ENCODE results near the gene CCL4. TPM values are rescaled to one million over a fixed set of nuclear protein-coding genes. Genes with fewer than 3 reads are reported as not detected.

CCL4 gene
- total RNA-seq, 1 donor from 2014 or later, result not detected

GRCh38 chr17:36063786-36064541, 39.7 kb upstream of the CCL4 start, which contains the start of gene CCL18:
Gene CCL18, plus strand, starts transcription at chr17:36064272. Its CDS starts 71 bp downstream, at chr17:36064343.
- no peak for DNase-seq (ENCODE audit: extremely low spot score, unreplicated experiment)
- no peak within 1 kb of the TSS for H3K27ac Mint-ChIP-seq
- TF ChIP-seq, protein P1, sequence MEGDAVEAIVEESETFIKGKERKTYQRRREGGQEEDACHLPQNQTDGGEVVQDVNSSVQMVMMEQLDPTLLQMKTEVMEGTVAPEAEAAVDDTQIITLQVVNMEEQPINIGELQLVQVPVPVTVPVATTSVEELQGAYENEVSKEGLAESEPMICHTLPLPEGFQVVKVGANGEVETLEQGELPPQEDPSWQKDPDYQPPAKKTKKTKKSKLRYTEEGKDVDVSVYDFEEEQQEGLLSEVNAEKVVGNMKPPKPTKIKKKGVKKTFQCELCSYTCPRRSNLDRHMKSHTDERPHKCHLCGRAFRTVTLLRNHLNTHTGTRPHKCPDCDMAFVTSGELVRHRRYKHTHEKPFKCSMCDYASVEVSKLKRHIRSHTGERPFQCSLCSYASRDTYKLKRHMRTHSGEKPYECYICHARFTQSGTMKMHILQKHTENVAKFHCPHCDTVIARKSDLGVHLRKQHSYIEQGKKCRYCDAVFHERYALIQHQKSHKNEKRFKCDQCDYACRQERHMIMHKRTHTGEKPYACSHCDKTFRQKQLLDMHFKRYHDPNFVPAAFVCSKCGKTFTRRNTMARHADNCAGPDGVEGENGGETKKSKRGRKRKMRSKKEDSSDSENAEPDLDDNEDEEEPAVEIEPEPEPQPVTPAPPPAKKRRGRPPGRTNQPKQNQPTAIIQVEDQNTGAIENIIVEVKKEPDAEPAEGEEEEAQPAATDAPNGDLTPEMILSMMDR (conservative IDR thresholded peaks at IDR 0.05), result no peak
- no peaks in the 10 kb centered on the region for H3K4me1 Mint-ChIP-seq (ENCODE audit: unreplicated experiment)
- H3K27me3 Mint-ChIP-seq, result peaks cover 11% of the 10 kb centered on the region
- no peaks in the 10 kb centered on the region for H3K9me3 Mint-ChIP-seq
- no peak within 1 kb of the TSS for H3K4me3 Mint-ChIP-seq
- H3K36me3 Mint-ChIP-seq, result no peaks in the 10 kb centered on the region

DNA sequence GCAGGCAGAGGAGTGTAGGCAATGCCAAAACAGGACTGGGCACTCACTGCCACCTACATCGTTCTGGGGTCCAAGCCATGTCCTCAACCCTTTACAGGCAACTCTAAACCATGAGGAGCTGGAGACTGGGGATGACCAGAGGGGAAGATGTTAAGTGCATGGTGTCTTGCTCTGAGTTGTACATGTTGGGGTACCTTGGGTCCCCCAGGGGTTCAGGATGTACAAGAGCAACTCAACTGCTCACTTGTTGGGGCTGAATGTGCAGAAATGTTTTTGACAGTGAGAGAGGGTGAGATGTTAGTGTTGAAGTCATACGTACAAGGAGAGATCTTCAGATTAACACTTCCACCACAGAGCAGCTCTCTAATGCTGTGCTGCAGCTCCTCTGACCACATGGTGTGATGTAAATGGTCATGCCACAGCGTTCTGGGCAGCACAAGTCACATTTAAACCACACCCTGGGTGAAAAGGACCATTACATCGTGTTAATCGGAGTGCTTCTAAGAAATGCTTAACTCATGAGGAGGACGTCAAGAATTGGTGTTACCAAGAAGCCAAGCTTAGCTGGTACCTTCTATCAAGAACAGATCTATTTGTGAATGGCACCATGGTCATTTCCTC, 37.2 kb upstream of the CCL4 start:
- no peak overlapping the region for H3K4me3 Mint-ChIP-seq
- H3K27me3 Mint-ChIP-seq, result peaks cover 8% of the 10 kb centered on the region
- H3K4me1 Mint-ChIP-seq (ENCODE audit: unreplicated experiment), result no peaks in the 10 kb centered on the region
- no peaks in the 10 kb centered on the region for H3K36me3 Mint-ChIP-seq
- H3K9me3 Mint-ChIP-seq, result no peaks in the 10 kb centered on the region
- no peak overlapping the region for H3K27ac Mint-ChIP-seq
- TF ChIP-seq, protein P1 (conservative IDR thresholded peaks at IDR 0.05), result no peak
- no peak for DNase-seq (ENCODE audit: extremely low spot score, unreplicated experiment)

DNA sequence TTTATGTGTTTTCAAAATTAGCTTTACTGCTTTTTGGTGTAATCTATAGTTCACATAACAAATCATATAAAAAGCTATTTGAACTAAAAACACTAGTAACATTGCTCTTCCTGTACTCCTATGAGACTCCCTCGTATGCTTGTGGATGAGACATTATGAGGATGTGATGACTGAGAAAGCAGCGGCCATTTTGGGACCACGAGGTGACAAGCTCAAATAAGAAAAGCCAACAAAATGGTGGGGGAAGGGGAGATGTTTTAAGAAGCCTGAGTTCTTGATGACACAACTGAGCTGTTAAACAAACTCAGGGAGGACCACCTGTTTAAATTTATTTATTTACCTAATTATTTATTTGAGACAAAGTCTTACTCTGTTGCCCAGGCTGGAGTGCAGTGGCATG, 35.1 kb upstream of the CCL4 start:
- H3K4me1 Mint-ChIP-seq (ENCODE audit: unreplicated experiment), result no peaks in the 10 kb centered on the region
- TF ChIP-seq, protein P1 (conservative IDR thresholded peaks at IDR 0.05), result no peak
- H3K4me3 Mint-ChIP-seq, result no peak overlapping the region
- no peaks in the 10 kb centered on the region for H3K9me3 Mint-ChIP-seq
- peaks cover 8% of the 10 kb centered on the region for H3K27me3 Mint-ChIP-seq
- H3K27ac Mint-ChIP-seq, result no peak overlapping the region
- no peak for DNase-seq (ENCODE audit: extremely low spot score, unreplicated experiment)
- no peaks in the 10 kb centered on the region for H3K36me3 Mint-ChIP-seq

DNA sequence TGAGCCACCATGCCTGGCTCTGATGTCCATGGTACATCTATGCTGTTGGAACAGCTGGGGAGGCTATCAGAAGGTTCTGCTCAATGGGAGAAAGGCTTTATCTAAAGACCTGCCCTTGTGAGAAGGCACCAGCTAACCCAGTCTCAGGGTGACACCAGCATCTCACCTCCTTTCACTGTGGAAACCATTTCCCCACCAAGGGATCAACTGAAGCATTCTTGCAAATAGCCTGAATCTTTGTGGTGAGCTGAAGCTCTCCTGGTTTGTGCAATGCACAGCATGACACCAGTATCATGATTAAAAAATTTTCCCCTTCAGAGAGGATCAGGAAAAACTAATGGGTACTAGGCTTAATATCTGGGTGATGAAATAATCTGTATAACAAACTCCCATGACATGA, 34.5 kb upstream of the CCL4 start:
- no peak for DNase-seq (ENCODE audit: extremely low spot score, unreplicated experiment)
- no peaks in the 10 kb centered on the region for H3K9me3 Mint-ChIP-seq
- TF ChIP-seq, protein P1 (conservative IDR thresholded peaks at IDR 0.05), result no peak
- H3K27me3 Mint-ChIP-seq, result peaks cover 10% of the 10 kb centered on the region
- no peak overlapping the region for H3K4me3 Mint-ChIP-seq
- H3K4me1 Mint-ChIP-seq (ENCODE audit: unreplicated experiment), result no peaks in the 10 kb centered on the region
- no peaks in the 10 kb centered on the region for H3K36me3 Mint-ChIP-seq
- no peak overlapping the region for H3K27ac Mint-ChIP-seq

GRCh38 chr17:36070427-36070826, 33.2 kb upstream of the CCL4 start:
- Mint-ChIP-seq H3K36me3 (no peaks in the 10 kb centered on the region), H3K27me3 (peaks cover 9% of the 10 kb centered on the region), H3K4me3 (no peak overlapping the region), H3K9me3 (no peaks in the 10 kb centered on the region), H3K27ac (no peak overlapping the region), H3K4me1 (ENCODE audit: unreplicated experiment) (no peaks in the 10 kb centered on the region)
- DNase-seq (ENCODE audit: extremely low spot score, unreplicated experiment), result no peak
- TF ChIP-seq, protein P1 (conservative IDR thresholded peaks at IDR 0.05), result no peak
